ENCODE measurements around the gene GCNT3. TPM values are rescaled to one million over a fixed set of nuclear protein-coding genes. Genes with fewer than 3 reads are reported as not detected.
A peak's percentile ranks its signal among the peaks of the same experiment; 100 is the strongest.

The GCNT3 gene
- total and polyA plus RNA-seq, 2 donors (not counting 3 experiments of a cell fraction or from before 2014, with no cell fraction given), result not detected

GRCh38 chr15:59657635-59658125 is 46.1 kb downstream of the GCNT3 start:
- Histone ChIP-seq H3K4me3 (replicated peaks in 1 of 3; ENCODE audit: insufficient read depth in 1 of 3, low read depth in 1 of 3, low read length in 3 of 3) (peak overlapping the region in 1 of 3 experiments; percentile 98), H3K4me2 (ENCODE audit: insufficient read depth, low read length) (peak overlapping the region; percentile 34), H3K79me2 (ENCODE audit: control insufficient read depth, insufficient read depth, low read length) (peaks cover 43% of the 10 kb centered on the region), H3K9ac (replicated peaks; ENCODE audit: extremely low read depth, insufficient read depth, low read length) (no peak overlapping the region), H3K9me1 (replicated peaks; ENCODE audit: control insufficient read depth, extremely low read depth, insufficient read depth, low read length) (no peaks in the 10 kb centered on the region), H2AFZ (ENCODE audit: low read depth, low read length) (no peak overlapping the region), H3K9me3 (replicated peaks; ENCODE audit: control insufficient read depth, insufficient read depth, low read length) (no peaks in the 10 kb centered on the region), H3K27me3 (ENCODE audit: control insufficient read depth in 2 of 2, insufficient read depth in 2 of 2, low read length in 2 of 2) (no peaks in the 10 kb centered on the region), H3K27ac (ENCODE audit: insufficient read depth, low read depth, low read length) (no peak overlapping the region), H3K36me3 (ENCODE audit: control insufficient read depth in 2 of 2, extremely low read depth in 1 of 2, insufficient read depth in 2 of 2, low read length in 2 of 2) (peaks cover 3 to 8% of the 10 kb centered on the region in 2 experiments), H4K20me1 (replicated peaks; ENCODE audit: control insufficient read depth, extremely low read depth, insufficient read depth, low read length) (peaks cover 7% of the 10 kb centered on the region), H3K4me1 (ENCODE audit: control insufficient read depth, extremely low read depth, insufficient read depth, low read length) (peaks cover 14% of the 10 kb centered on the region)
- CTCF ChIA-PET, result interaction anchor here (0.6 to 1.8 kb wide), 6 partner anchors 9 to 669 kb away, joined by 3 to 8 read pairs (median 4); no protein-coding TSS in a partner anchor
- no peak for FAIRE-seq
- dilution Hi-C loops (cut with MboI; ENCODE audit: extremely low pct_ligation_motif_present, low sequenced_read_pairs), result no loop called here
- DNase-seq (ENCODE audit: low read depth, low spot score), result no peak
- POLR2A ChIA-PET, result interaction anchor here (0.6 to 0.7 kb wide), 4 partner anchors 9 to 68 kb away, joined by 3 to 4 read pairs (median 4); no protein-coding TSS in a partner anchor
- intact Hi-C loops (cut with micrococcal nuclease), result loop anchor here (2.0 to 5.0 kb wide), 2 partner anchors 35 to 285 kb away; partner anchors contain the start of gene MYO1E
- TF ChIP-seq POLR2A (IDR thresholded peaks at IDR 0.05; ENCODE audit: low read depth, low read length) (no peak), MYC (IDR thresholded peaks at IDR 0.05; ENCODE audit: low read depth, low read length) (no peak), CTCF (IDR thresholded peaks at IDR 0.05; ENCODE audit: extremely low read depth in 1 of 2, insufficient read depth in 1 of 2, low read depth in 1 of 2, low read length in 2 of 2) (no peak), GATA2 (IDR thresholded peaks at IDR 0.05; ENCODE audit: insufficient read depth, insufficient read length, low read depth, low read length) (no peak), MAX (IDR thresholded peaks at IDR 0.05; ENCODE audit: insufficient read depth, insufficient read length) (no peak), POLR2AphosphoS5 (IDR thresholded peaks at IDR 0.05; ENCODE audit: insufficient read depth, low read depth, low read length) (no peak), FOS (IDR thresholded peaks at IDR 0.05; ENCODE audit: borderline replicate concordance, insufficient read depth, low read length) (no peak), EZH2 (IDR thresholded peaks at IDR 0.05; ENCODE audit: borderline replicate concordance, low read depth, low read length, severe bottlenecking) (no peak), JUN (IDR thresholded peaks at IDR 0.05; ENCODE audit: borderline replicate concordance, insufficient read depth, insufficient read length, low read depth) (no peak)
- no TSS peak for BruUV-seq (replicated peaks)

All from endothelial cell of umbilical vein (primary cell).